NT2/D1 (cell line): ENCODE measurements around the gene SDCBP2.

Experiments
- DNase-seq: peaks from one replicate; pipeline ENCODE4 v3.0.0-alpha.2; 2011; ENCODE audit warnings: low read depth, low spot score
- H3K27me3 ChIP-seq: 2 replicates; pipeline ENCODE4 v1.6.0; 2011; ENCODE audit warnings: mild to moderate bottlenecking; ENCODE audit not compliant: insufficient read length, insufficient read depth
- H3K36me3 ChIP-seq: 2 replicates; pipeline ENCODE4 v1.6.1; 2011; ENCODE audit warnings: mild to moderate bottlenecking, low read length, mixed read lengths; ENCODE audit not compliant: insufficient read depth, insufficient read length
- H3K4me1 ChIP-seq: 2 replicates; pipeline ENCODE4 v1.5.1; 2011; ENCODE audit not compliant: insufficient read depth, insufficient read length
- H3K4me3 ChIP-seq: 2 replicates; pipeline ENCODE4 v1.5.1; 2011; ENCODE audit warnings: low read depth; ENCODE audit not compliant: insufficient read length
- H3K9ac ChIP-seq: 2 replicates; pipeline ENCODE4 v1.6.0; 2011; ENCODE audit warnings: low read depth; ENCODE audit not compliant: insufficient read length
- H3K9me3 ChIP-seq: 2 replicates; pipeline ENCODE4 v1.5.1; 2011; ENCODE audit warnings: mild to moderate bottlenecking, low read length; ENCODE audit not compliant: insufficient read depth
- SUZ12 ChIP-seq: IDR thresholded peaks from 2 replicates; pipeline ENCODE4 v1.6.1; 2011; ENCODE audit not compliant: insufficient read length, insufficient read depth; ENCODE audit errors: extremely low read depth
- YY1 ChIP-seq: IDR thresholded peaks from 2 replicates; pipeline ENCODE4 v1.6.1; 2011; ENCODE audit not compliant: insufficient read length, insufficient read depth
- ZNF274 ChIP-seq: IDR thresholded peaks from 2 replicates; pipeline ENCODE4 v1.6.1; 2011; ENCODE audit warnings: mild to moderate bottlenecking, low read depth, low read length

The SDCBP2 gene

GRCh38 chr20:1296922-1297321, 32.0 kb downstream of the SDCBP2 start:
- Histone ChIP-seq H3K9ac (no peak overlapping the region), H3K27me3 (no peaks in the 10 kb centered on the region), H3K36me3 (no peaks in the 10 kb centered on the region), H3K9me3 (no peaks in the 10 kb centered on the region), H3K4me3 (no peak overlapping the region), H3K4me1 (no peaks in the 10 kb centered on the region)
- TF ChIP-seq SUZ12 (no peak), ZNF274 (no peak), YY1 (no peak)
- DNase-seq, result no peak

GRCh38 chr20:1296117-1296610, 32.8 kb downstream of the SDCBP2 start:
- TF ChIP-seq YY1 (no peak), SUZ12 (no peak), ZNF274 (no peak)
- H3K4me1 ChIP-seq, result no peaks in the 10 kb centered on the region

GRCh38 chr20:1295276-1295930, 33.5 kb downstream of the SDCBP2 start:
- no peak for DNase-seq
- H3K36me3 ChIP-seq, result no peaks in the 10 kb centered on the region
- H3K4me1 ChIP-seq, result no peaks in the 10 kb centered on the region
- H3K4me3 ChIP-seq, result no peak overlapping the region
- no peaks in the 10 kb centered on the region for H3K27me3 ChIP-seq
- no peaks in the 10 kb centered on the region for H3K9me3 ChIP-seq
- no peak overlapping the region for H3K9ac ChIP-seq
- TF ChIP-seq YY1 (no peak), SUZ12 (no peak), ZNF274 (no peak)

More at GRCh38 chr20:1296117-1296610, 32.8 kb downstream of the SDCBP2 start:
- no peaks in the 10 kb centered on the region for H3K36me3 ChIP-seq
- no peak overlapping the region for H3K9ac ChIP-seq
- H3K27me3 ChIP-seq, result no peaks in the 10 kb centered on the region
- no peak overlapping the region for H3K4me3 ChIP-seq
- no peak for DNase-seq
- H3K9me3 ChIP-seq, result no peaks in the 10 kb centered on the region

- Histone ChIP-seq H3K36me3 (no peaks in the 10 kb centered on the region), H3K9me3 (no peaks in the 10 kb centered on the region), H3K27me3 (no peaks in the 10 kb centered on the region), H3K9ac (no peak overlapping the region), H3K4me1 (no peaks in the 10 kb centered on the region), H3K4me3 (no peak overlapping the region)
- no peak for DNase-seq
- no peak for TF ChIP-seq YY1
Measured at GRCh38 chr20:1294497-1294896, 34.4 kb downstream of the SDCBP2 start.

DNA sequence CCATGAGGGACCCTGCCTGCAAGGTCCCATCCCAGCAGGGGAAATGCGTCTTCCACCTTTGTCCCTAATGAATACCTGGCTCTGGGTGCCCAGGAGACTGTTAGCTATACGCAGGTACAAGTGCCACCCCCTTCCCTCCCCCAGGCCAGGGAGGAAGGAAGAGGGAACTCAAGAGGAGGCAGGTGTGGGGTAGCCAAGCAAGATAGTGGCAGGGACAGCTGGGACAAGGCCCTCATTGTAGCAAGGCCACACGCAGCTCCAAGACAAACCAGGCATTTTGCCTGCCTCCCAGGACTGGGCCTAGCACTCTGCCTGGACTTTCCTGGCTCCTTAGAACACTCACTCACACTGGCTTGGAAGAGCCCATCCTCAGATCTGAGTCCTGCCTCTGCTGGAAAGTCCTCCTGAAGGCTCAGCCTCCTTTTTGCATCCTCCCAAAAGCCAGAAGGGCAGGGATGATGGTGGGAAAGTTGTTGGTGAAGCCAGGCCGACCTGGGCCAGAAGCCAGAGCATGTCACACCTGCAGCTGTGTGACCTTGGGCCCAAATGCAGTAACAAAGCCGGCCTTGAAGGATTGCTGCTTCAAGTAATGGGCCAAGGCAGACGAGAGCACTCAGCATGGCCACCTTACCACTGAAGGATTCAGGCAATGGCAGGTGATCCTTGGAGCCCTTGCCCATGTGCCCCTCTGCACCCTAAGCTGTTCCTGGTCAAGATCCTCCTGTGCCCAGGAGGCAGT, 35.1 kb downstream of the SDCBP2 start:
- TF ChIP-seq ZNF274, result no peak
- no peak for TF ChIP-seq SUZ12
- TF ChIP-seq YY1, result no peak
- Histone ChIP-seq H3K9me3 (no peaks in the 10 kb centered on the region), H3K9ac (no peak overlapping the region), H3K4me1 (no peaks in the 10 kb centered on the region), H3K27me3 (no peaks in the 10 kb centered on the region), H3K4me3 (no peak overlapping the region), H3K36me3 (no peaks in the 10 kb centered on the region)
- DNase-seq, result no peak

GRCh38 chr20:1292620-1293019, 36.3 kb downstream of the SDCBP2 start:
- Histone ChIP-seq H3K36me3 (no peaks in the 10 kb centered on the region), H3K4me1 (no peaks in the 10 kb centered on the region), H3K4me3 (no peak overlapping the region), H3K27me3 (no peaks in the 10 kb centered on the region), H3K9me3 (no peaks in the 10 kb centered on the region), H3K9ac (no peak overlapping the region)
- TF ChIP-seq ZNF274, result no peak
- TF ChIP-seq SUZ12, result no peak
- no peak for TF ChIP-seq YY1
- DNase-seq, result no peak

DNA sequence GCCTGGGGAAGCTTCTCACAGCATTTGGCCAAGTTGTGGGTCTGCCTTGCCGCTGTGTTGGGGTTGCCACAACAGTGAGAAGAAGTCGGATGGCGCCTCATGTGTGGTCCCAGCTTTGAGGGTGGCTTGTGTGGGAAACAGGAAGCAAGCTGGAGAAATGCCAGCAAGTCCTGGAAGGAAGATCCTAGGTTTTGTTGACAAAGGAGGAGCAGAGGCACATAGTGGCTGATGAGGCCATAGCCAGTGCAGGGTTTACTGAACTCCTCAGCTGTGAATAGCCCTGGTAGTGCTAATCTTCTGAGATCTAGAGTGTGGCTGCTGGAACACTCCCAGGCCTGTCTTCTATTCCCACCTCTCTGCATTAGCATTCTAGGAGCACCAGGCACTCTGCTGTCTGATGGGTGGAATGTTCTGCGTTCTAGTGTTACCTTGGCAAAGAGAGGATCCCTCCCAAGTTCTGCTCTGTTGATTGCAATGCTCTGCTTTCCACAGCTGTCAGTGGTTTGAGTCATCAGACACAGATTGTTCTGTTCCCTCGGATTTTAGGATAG, 37.7 kb downstream of the SDCBP2 start:
- H3K4me1 ChIP-seq, result no peaks in the 10 kb centered on the region
- no peak overlapping the region for H3K9ac ChIP-seq
- H3K36me3 ChIP-seq, result no peaks in the 10 kb centered on the region
- no peaks in the 10 kb centered on the region for H3K27me3 ChIP-seq
- TF ChIP-seq YY1 (no peak), SUZ12 (no peak), ZNF274 (no peak)
- no peak overlapping the region for H3K4me3 ChIP-seq
- DNase-seq, result no peak
- H3K9me3 ChIP-seq, result no peaks in the 10 kb centered on the region
